HG03280 (cell line): Measurements from ENCODE around the gene DOCK6.

Source experiments
- ATAC-seq: cut with Tn5 transposase; IDR thresholded peaks from one replicate; pipeline ENCODE4 v1.9.1; 2021; ENCODE audit warnings: mild to moderate bottlenecking, moderate library complexity; ENCODE audit not compliant: unreplicated experiment

Gene DOCK6

GRCh38 chr19:11151181-11151580 is 111.1 kb downstream of the DOCK6 start:
- no peak for ATAC-seq
